H1 (cell line): ENCODE data around the gene FTCDNL1.

ENCODE experiments used
- CHD2 ChIP-seq: IDR thresholded peaks from 2 replicates; pipeline ENCODE4 v1.6.1; 2012; ENCODE audit warnings: low read length, improper control_type of control experiment
- GTF2F1 ChIP-seq: IDR thresholded peaks from 2 replicates; pipeline ENCODE4 v1.6.1; 2012; ENCODE audit warnings: low read depth, low read length, improper control_type of control experiment, borderline replicate concordance
- POLR2A ChIP-seq, 2 experiments: IDR thresholded peaks; 1 replicate in 1 of 2; 2 replicates in 1 of 2; pipeline ENCODE4 v1.6.1; 2011; ENCODE audit warnings: low read depth in 2 of 2, low read length in 2 of 2, mild to moderate bottlenecking in 2 of 2; ENCODE audit errors: control extremely low read depth in 1 of 2
- POLR2AphosphoS5 ChIP-seq: IDR thresholded peaks from 2 replicates; pipeline ENCODE4 v1.6.1; 2011; ENCODE audit warnings: low read depth, low read length
- ZNF274 ChIP-seq: IDR thresholded peaks from 2 replicates; pipeline ENCODE4 v1.7.0; 2012; ENCODE audit warnings: low read length, borderline replicate concordance; ENCODE audit errors: extremely low read depth
- TF ChIP-seq, protein P1 (sequence below), 3 experiments: IDR thresholded peaks; 1 replicate in 2 of 3; 2 replicates in 1 of 3; pipeline versions ENCODE4 v1.5.1 to v1.6.1; 2011; ENCODE audit warnings: low read length in 3 of 3, mild to moderate bottlenecking in 3 of 3, inconsistent platforms in 2 of 3, low read depth in 1 of 3, moderate library complexity in 1 of 3; ENCODE audit not compliant: insufficient read depth in 1 of 3; ENCODE audit errors: control extremely low read depth in 1 of 3

DNA sequence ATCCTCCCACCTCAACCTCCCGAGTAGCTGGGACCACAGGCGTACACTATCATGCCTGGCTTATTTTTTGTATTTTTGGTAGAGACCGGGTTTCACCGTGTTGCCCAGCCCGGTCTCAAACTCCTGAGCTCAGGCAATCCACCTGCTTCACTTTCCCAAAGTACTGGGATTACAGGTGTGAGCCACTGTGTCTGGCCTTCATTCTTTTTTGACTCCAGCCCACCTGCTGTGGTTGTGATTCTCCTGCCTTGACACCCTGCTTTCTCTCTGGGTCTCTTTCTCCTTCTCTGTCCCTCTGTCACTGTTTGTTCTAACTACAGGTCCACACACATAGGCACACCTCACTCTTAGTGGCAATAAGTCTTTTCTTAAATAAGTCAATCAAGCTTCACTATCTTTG lies 85.3 kb downstream of the FTCDNL1 start:
- no peak for TF ChIP-seq ZNF274
- TF ChIP-seq, protein P1, sequence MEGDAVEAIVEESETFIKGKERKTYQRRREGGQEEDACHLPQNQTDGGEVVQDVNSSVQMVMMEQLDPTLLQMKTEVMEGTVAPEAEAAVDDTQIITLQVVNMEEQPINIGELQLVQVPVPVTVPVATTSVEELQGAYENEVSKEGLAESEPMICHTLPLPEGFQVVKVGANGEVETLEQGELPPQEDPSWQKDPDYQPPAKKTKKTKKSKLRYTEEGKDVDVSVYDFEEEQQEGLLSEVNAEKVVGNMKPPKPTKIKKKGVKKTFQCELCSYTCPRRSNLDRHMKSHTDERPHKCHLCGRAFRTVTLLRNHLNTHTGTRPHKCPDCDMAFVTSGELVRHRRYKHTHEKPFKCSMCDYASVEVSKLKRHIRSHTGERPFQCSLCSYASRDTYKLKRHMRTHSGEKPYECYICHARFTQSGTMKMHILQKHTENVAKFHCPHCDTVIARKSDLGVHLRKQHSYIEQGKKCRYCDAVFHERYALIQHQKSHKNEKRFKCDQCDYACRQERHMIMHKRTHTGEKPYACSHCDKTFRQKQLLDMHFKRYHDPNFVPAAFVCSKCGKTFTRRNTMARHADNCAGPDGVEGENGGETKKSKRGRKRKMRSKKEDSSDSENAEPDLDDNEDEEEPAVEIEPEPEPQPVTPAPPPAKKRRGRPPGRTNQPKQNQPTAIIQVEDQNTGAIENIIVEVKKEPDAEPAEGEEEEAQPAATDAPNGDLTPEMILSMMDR (IDR thresholded peaks at IDR 0.05; ENCODE audit: control extremely low read depth in 1 of 3, insufficient read depth in 1 of 3, low read depth in 1 of 3, low read length in 3 of 3) = no peak
- no peak for TF ChIP-seq CHD2
- no peak for TF ChIP-seq POLR2A (IDR thresholded peaks at IDR 0.05; ENCODE audit: control extremely low read depth in 1 of 2, low read depth in 2 of 2, low read length in 2 of 2)
- TF ChIP-seq POLR2AphosphoS5 = no peak
- no peak for TF ChIP-seq GTF2F1
